ENCODE data around the gene TPM3.
"Not testable (repeated sequence)": the region's sequence is repeated elsewhere in the genome, so short reads cannot be mapped to it uniquely, and the experiment has no call there.

Gene TPM3

DNA sequence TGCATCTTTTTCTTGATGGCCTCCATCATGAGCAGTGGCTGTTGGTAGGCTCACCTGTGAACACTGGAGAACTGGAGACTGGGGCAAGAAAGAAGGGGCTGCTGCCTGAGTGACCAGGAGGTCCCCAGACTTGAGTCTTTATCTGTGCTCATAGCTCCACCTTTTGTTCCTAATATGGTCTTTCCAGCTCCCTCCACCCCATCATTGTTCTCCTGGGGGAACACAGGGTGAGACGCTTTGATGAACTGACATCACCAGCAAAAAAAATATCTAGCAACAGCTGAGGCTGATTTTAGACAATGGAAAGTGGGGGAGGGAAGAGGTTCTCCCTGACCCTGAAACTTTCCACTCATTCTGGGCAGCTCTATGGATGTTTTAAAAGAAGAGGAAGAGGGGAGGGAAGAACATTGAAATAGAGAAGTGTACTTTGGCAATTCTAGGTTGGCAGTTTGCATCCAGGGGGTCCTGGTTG, at the start of gene TPM3:
TPM3 (minus strand) TSS at position 111 of the 472 bp plus-strand sequence; CDS start at position 29, 82 bp downstream.
- FAIRE-seq, result no peak

DNA sequence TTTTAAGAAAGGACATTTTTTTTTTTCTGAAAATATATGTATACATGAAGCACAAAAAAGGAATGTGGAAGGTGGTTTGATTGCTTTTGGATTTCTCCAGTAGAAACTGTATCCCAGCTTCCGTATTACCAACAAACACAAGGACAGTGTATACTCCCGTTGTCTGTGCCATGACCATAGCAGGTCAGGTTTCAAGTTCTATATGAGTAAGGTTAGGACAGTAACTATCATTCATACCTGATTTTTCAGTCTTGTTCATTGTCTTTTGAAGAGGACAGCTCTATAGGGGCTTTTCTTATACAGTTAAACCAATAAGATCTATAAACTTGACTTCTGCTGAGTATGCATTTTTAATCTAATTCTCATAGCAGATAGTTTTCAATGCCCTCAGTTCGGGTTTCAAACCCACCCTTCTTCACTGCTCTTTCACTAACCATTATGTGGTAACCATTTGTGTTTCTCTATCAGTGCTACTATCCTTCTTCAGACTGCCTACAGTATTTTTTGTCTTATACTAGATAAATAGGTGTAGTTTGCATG, 48.5 kb upstream of the TPM3 start:
- FAIRE-seq, result no peak

DNA sequence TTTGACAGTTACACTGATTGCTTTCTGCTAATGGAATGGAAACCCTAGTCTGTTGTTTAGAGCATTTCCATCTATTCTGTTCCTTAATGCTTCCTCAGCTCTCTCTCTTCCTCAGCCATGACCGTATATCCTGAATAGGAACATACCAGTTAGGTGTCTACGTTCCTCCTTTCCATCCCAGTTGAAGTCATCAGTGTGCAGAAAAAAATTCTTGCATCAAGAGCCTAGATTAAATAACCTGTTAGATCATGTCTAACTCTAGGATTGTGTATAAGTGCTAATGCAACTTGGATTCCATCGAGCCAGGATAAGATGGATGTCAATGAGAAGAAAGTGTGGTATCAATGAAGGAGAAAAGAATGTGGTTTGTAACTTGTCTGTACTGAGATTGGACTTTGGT, 47.6 kb upstream of the TPM3 start:
- no peak for FAIRE-seq

DNA sequence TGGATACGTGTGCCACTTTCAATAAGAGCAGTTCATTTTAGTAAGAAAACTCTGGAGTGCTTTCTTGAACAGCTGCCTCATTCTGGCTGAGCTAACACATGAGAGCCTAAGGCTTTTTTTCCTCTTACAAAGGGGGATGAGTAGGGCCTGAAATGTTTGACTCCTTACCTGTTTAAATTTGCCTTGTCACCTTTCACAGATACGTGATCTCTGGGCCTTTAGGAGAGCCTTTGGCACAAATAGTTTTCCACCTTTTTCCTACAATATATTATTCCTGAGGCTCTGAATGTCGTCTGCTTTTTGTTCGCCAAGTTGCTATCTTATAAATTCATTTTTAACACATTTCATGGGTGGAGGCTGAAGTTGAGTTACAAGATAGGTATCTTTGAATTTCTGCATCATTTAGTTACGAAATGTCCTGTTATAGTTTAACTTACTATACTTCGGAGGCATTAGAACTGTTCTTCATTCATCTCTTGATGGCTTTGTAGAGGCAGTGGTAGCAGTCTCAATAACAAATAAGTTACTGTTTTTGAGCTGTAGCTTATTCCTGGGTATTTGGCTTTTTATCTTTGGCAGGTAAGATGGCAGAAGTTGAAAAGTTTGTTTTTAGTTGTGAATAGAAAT, 46.1 kb upstream of the TPM3 start:
- FAIRE-seq, result no peak

DNA sequence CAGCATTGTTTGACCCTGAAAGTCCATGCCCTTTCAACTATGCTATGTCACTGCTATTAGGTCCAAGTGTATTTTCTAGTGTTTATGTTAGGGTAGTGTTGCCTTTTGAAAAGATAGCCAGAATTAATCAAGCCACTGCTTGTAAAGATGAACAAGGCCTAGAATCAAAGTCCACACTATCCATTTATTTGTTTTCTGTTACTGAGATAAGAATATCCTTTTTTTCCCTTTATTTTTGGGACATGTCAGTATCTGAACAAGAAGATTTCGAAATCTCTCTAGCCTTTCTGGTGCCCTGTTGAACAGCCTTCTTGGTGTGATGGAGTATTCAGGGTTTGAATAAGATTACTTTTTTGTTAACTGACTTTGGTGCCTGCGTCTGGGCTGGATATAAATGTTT, 45.5 kb upstream of the TPM3 start:
- no peak for FAIRE-seq

DNA sequence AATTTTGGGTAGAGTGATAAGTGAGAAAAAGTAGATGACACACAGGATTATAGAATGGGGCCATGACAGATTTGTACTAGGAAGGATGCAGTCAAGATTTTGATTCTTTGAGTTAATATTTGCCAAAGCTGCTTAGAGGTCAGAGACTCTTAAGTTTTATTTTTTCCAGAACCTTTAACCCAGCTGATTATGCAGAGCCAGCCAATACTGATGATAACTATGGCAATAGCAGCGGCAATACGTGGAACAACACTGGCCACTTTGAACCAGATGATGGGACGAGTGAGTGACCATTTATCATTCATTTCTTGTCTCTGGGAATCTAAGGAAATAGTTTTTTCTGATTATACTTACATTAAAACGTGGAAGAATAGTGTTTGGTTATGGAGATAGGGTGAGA, 45.0 kb upstream of the TPM3 start:
- FAIRE-seq, result no peak

DNA sequence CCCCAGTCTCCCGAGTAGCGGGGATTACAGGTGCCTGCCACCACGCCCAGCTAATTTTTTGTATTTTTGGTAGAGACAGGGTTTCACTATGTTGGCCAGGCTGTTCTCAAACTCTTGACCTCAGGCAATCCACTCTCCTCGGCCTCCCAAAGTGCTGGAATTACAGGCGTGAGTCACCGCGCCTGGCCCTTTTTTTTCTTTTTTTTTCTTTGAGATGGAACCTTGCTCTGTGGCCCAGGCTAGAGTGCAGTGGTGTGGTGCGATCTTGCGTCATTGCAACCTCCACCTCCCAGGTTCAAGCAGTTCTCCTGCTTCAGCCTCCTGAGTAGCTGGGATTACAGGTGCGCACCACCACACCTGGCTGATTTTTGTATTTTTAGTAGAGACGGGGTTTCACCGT, 41.2 kb upstream of the TPM3 start:
- FAIRE-seq, result not testable (repeated sequence)

DNA sequence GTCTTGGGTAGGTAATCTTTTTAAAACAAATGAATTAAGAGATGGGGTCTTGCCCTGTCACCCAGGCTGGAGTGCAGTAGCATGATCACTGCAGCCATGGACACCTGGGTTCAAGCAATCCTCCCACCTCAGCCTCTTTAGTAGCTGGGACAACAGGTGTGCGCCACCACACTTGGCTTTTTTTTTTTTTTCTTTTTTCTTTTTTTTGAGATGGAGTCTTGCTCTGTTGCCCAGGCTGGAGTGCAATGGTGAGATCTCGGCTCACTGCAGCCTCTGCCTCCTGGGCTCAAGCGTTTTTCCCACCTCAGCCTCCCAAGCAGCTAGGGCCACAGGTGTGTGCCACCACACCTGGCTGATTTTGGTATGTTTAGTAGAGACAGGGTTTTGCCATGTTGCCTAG, 39.2 kb upstream of the TPM3 start:
- not testable (repeated sequence) for FAIRE-seq

DNA sequence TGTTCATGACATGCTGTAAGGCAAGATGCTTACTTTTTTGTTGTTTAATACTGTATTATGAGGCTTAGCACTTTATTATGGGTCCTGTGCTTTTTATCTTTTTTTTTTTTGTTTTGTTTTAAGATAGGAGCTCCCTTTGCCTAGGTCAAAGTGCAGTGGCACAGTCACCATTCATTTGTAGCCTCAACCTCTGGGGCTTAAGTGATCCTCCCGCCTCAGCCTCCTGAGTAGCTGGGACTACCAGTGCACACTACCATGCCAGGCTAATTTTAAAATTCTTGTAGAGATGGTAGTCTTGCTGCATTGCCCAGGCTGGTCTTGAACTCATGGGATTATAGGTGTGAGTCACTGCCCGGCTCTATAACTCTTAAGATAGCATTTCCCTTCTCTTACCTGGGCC, 33.5 kb upstream of the TPM3 start:
- FAIRE-seq, result no peak

DNA sequence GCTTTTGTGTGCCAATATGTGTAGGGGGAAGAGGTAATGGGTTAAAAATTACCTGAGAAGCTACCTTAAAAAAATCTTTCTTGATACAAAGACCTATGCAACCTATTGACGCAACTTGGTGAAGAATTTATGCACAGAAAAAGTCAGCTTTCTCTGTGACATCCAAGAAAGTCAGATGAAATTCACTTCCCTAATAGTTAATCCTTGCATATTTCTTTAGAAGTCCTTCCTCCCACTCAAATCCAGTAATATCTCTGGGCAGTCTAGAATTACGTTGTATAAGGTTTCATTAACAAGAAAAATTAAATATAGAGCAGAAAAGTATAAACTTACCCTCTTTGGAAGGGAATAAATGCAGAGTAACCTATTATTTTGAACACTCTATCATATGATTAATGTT, 31.7 kb upstream of the TPM3 start:
- FAIRE-seq, result no peak

DNA sequence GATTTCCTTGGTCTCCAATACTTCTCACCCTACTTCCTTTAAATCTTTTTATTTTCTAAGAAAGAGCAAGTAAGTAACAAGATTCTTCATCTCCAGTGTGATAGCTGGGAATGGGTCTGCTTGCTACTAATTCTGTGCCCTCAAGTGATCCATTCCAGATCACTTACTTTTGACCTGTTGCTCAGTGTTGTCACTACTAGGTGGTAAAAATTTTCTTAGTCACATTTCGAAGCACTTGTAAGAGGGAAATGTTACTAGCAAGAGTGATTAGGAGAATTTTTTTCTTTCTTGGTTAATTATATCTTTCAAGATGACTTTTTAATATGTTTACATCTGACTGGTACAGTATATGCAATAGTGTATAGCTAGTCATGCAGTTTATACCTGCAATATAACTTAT, 31.0 kb upstream of the TPM3 start:
- no peak for FAIRE-seq

DNA sequence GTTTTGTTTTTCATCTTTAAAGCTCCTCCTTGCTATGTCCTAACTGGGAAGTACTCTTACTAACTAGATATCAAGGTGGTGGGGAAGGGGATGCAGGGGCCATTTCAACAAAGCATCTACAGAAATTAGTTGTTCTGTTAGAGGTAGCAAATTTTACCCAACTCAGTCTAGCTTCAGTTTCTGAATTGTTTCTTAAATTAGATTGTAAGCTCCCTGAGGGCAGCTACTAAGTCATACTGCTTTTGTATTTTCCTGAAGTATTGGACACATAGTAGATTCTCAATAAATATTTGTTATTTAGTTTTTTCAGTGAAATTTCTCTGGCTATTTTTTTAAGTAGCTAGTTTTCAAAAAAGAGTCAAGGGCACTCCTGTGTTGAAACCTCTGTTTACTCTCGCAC, 30.6 kb upstream of the TPM3 start:
- FAIRE-seq, result no peak

DNA sequence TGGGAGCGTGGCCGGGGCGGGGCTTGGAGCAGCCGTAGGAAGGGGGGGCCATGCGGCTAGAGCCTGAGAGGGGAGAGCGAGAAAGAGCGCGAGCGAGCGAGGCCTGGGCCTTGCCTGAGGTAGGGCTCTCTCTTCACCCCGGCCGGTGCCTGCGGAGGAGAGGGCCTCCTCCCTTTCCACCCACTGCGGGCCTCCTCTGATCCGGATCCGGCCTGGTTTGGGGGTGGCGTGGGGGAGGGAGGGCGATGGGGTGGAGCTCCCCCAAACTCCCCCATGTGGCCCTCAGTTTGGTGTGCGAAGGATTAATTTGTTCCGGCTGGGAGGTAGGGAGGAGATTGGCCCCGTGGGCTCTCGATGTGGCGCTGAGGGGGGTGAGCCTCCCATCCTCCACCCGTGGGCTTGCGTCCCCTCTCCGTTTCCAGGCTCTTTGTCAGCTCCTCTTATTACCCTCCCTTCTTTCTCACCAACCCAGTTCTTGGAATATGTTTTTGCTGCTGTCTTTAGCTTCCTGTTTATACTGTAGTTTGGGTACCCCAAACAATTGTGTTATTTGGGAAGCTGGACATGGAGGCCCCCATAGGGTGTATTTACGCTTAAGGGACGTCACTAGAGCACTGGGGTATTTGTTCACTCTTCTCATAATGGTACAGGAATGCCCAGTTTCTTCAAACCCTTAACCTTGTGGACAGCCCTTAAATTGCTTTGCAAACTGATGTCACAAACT, 29.5 kb upstream of the TPM3 start:
- no peak for FAIRE-seq

DNA sequence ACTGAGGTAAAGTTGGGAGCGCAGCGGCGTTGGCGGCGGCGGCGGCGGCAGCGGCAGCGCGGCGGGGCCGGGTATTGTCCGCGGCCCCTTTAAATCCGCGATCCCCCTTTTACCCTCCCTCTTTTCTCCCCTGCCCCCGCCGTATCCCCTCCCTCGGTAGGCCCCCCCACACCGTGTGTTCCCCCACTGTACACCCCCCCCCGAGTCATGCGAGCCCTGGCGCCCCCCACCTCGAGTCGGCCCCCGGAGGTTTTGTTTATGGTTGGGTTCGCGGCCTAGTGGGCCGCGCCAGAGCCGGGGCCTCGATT, 29.0 kb upstream of the TPM3 start:
- FAIRE-seq, result no peak

DNA sequence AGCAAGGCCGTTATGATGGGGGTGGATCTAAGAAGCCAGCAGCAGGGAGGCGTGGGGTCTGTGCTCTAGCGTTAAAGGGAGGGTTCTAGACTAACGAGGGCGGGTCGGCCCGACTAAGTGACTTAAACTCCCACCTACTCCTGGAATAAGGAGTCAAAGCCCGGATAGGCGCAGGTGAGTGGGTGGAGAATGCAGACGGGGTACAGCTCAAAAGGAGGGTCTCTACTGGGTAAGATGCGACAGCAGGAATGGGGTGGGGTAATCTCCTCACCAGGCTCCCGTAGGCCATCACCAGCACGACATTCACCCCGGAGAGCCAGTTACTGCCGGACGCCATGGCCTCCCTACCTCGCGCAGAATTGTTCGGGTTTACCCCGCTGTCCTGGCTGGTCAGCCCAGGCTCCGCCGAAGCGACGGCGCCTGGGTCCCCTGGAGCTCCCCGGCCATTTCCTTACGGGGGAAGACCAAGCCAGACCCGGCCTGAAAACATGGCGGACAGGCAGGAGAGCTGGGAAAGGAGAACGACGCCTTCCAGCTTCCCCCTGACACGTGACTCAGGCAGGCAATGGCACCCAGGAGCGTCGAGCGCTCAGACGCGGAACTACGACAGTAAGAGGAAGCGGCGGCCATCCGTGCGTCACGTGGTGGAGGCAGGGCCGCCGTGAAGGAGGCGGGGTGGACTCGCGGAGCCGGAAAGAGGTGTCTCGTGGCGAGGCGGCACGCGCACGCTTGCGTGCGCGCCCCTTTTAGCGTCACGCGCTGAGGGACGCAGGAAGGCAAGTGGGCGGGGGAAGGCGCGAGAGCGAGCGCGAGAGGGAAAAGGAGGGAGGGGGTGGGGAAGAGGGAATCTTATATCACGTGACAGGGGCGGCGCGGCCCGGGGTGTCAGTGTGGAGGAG, 28.4 kb upstream of the TPM3 start, which contains the start of gene UBAP2L:
UBAP2L (plus strand) TSS at position 885 of the 899 bp plus-strand sequence. CDS start 4,169 bp downstream, outside the sequence.
- peak; percentile 96 for FAIRE-seq

DNA sequence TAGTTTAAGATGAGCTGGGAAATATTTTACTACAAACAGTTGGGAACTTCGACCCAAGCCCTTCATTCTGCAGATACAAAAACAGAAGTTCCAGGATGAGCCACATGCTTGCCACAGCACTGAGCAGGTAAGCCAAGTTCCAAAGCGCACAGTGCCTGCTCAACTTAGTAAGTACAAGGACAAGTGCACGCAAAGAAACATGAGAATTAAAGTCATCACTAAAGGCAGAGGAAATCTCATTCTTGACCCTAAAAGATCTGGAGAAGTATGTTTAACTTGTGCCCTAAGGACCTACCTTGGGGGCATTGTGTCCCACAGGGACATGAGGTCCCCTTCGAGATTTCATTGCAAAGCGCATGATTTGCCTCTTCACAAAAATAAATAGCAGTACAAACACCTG, 27.6 kb upstream of the TPM3 start:
- no peak for FAIRE-seq

DNA sequence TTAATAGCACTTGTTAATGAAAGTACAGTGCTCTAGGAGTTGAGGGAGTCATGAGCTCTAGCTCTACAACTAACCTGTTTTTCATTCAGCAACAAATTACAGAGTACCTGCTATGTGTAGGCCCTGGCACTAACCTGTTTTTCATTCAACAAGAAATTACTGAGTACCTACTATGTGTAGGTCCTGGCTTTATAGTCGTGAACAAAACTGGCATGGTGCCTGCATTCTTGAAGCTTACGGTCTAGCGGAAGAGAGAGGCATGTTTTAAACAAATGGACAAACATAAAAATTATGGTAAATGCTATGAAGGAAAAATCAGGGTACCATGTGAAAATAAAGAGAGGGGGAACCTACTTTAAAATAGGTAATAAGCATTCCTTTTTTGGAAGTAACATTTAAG, 26.6 kb upstream of the TPM3 start:
- FAIRE-seq, result no peak

DNA sequence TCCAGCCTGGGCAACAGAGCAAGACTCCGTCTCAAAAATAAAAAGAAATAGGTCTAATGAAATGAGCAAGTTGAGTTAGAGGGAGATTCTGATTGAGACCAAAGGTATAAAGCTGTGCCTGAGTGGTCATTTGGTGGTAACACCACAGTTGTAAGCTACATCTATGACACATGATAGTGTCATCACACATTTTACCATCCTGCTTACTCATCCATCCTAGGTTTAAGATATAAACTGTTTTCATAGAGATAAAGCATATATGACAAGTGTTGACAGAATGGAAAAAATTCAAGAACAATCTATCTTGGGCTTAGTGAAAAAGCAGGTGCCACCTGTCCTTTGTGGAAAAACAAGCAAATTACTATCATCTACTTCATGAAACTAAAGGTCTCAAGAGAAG, 21.4 kb upstream of the TPM3 start:
- FAIRE-seq, result no peak

DNA sequence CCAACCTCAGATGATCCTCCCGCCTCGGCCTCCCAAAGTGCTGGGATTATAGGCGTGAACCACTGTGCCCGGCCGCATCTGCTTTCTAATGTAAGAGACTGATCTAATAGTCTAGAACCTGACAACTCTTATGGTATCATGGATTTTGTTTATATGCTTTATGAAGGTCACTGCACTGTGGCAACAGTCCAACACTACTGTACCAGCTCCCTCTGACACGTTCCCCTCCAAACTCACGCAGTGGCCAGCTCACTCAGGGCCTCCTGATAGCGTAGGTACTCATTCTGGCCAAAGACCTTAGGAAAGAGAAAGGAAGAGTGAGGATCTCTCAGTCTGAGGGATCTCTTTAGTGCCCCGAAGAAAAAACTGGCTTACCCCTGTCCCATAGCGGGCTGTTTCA, 20.2 kb upstream of the TPM3 start:
- no peak for FAIRE-seq

DNA sequence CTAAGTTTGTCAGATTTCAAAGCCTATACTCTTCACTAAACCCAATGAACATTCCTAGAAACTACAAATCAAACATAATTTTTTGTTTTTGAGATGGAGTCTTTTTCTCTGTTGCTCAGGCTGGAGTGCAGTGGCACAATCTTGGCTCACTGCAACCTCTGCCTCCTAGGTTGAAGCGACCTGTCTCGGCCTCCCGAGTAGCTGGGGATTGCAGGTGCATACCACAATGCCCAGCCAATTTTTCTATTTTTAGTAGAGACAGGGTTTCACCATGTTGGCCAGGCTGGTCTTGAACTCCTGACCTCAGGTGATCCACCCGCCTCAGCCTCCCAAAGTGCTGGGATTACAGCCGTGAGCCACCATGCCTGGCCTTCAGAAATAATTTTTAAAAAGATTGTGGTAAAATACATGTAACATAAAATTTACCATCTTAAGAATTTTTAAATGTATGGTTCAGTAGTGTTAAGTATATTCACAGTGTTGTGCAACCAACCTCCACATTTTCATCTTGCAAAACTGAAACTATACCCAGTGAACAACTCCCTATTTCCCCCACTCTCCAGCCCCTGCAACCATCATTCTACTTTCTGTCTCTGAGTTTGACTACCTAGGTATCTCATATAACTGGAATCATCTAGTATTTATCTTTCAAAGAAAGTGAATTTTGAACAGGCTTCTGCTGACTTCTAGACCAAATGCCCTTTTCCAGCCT, 16.9 kb upstream of the TPM3 start:
- no peak for FAIRE-seq

DNA sequence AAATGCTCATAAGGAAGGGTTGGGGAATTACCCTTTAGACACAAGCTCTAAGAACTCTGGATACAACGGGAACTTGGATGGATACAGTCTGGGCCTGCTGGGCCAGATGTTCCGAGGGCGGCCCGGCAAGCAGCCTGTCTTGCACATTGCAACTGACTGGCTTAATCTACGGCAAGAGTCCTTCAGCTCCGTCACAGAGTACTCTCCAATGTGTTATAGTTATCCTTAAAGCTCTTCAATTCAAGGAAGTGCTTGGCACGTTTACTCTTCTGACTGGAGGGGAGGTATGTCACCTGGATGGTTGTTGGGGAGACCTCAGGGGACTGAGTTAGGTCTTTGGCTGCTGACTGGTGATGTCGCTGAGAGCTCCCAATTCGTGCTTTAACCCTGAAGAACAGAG, 15.4 kb upstream of the TPM3 start:
- FAIRE-seq, result no peak

DNA sequence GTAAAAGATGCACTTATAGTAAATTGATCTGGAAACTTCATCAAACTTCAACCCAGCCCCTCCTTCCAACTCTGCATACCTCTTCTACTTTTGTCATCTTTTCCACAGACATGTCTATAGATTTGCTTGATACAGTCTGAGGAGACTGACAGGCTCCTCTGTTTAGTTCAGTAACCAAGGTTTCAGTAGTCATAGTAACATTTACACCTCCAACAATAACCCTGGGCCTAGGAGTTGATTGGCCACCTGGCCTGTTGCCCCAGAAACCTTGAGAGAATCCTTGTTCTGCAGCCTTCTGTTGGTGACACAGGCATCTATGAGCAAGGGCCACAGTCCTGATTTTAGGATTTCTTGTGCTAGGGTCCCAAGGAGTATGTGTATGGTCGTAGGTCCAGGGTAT, 14.3 kb upstream of the TPM3 start, which contains the start of gene CFAP141:
CFAP141 (minus strand) TSS at position 138 of the 400 bp plus-strand sequence; CDS start at position 112, 26 bp downstream.
- FAIRE-seq, result no peak

DNA sequence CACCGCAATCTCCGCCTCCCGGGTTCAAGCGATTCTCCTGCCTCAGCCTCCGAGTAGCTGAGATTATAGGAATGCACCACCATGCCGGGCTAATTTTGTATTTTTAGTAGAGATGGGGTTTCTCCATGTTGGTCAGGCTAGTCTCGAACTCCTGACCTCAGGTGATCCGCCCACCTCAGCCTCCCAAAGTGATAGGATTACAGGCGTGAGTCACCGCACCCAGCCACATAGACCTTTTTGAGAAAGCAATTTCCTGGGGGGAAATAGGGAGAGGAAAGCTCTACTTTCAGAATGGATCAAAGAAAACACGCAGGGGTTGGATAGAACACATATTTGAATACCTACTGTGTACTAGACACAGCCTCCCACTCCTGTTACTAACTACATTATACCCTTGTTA, 13.9 kb upstream of the TPM3 start:
- FAIRE-seq, result not testable (repeated sequence)
